ENCODE measurements around the gene SSBP3.

DNA sequence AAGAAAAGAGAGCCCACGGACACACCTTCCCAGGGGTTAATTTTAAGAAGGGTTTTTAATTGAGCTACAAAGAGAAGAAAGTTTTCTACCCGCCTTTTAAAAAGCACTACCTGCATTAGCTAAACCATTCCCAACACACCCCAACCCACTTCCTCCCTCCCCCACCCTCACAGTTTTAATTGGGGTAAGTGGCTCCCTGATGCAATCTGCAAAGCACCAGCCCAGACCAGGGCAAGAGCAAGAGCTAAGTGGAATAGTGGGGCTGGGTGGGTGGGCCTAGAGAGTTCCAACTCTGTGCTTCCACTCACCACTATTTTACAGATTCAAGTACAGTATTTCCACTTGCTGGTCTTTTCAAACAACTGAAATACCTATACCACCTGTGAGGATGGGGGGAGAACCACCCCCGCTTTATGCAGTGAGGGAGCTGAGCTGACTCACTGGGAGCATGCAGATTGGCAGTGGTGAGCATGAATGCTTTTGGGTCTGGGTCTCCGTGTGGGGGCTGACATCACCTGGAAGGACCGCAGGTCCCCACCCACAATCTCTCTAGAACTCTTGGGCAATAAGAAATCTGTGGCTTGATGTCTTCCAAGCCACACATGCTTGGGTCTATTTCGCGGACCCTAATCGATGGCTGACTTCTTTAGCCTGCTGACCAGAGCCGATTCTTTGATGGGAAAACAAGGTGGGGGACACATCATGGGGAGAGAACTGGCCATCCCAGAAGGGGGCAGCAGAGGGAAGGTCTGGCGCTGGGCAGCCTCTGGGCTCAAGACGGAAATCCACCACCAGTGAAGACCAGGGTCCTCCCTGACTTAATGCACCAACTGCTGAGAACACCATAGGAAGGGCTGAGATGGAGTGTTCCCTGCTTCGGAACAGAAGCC is 95.5 kb downstream of the SSBP3 start:
- TF ChIP-seq BHLHE40 (IDR thresholded peaks at IDR 0.05; ENCODE audit: borderline replicate concordance) (no peak), HDGF (IDR thresholded peaks at IDR 0.05; ENCODE audit: borderline replicate concordance) (no peak), ELF4 (IDR thresholded peaks at IDR 0.05) (no peak), FOXM1 (IDR thresholded peaks at IDR 0.05; ENCODE audit: borderline replicate concordance) (no peak), PKNOX1 (IDR thresholded peaks at IDR 0.05) (no peak), SP1 (IDR thresholded peaks at IDR 0.05) (no peak), FOXA1 (IDR thresholded peaks at IDR 0.05) (no peak), ARNT (IDR thresholded peaks at IDR 0.05) (no peak), SUZ12 (IDR thresholded peaks at IDR 0.05) (no peak), TARDBP (IDR thresholded peaks at IDR 0.05) (no peak)

Measured in HEK293T (cell line).